Loucy (cell line): ENCODE measurements around the gene OXCT1.
"Not testable (repeated sequence)": the region's sequence is repeated elsewhere in the genome, so short reads cannot be mapped to it uniquely, and the experiment has no call there.

Experiments
- H2AFZ ChIP-seq: fragments of 200-600 bp; sonication (generic); 2 replicates; pipeline ENCODE4 v1.6.0; 2016; ENCODE audit warnings: antibody characterized with exemption, mild to moderate bottlenecking, low read length, moderate library complexity
- H3F3A ChIP-seq: fragments of 200-600 bp; 2 replicates; pipeline ENCODE4 v1.6.0; 2016; ENCODE audit warnings: antibody characterized with exemption, low read depth, mild to moderate bottlenecking
- H3K27me3 ChIP-seq: fragments of 200-600 bp; sonication (generic); 2 replicates; pipeline ENCODE4 v1.6.1; 2014; ENCODE audit warnings: low read length, mild to moderate bottlenecking; ENCODE audit not compliant: insufficient read depth, poor library complexity, severe bottlenecking
- H3K36me3 ChIP-seq: fragments of 200-600 bp; sonication (generic); 2 replicates; pipeline ENCODE4 v1.6.1; 2016; ENCODE audit warnings: low read length; ENCODE audit not compliant: insufficient read depth
- H3K4me1 ChIP-seq: fragments of 200-600 bp; sonication (generic); 2 replicates; pipeline ENCODE4 v1.5.1; 2014; ENCODE audit warnings: low read length, mild to moderate bottlenecking; ENCODE audit not compliant: insufficient read depth, poor library complexity, severe bottlenecking
- H3K4me2 ChIP-seq: fragments of 200-600 bp; sonication (generic); 2 replicates; pipeline ENCODE4 v1.6.0; 2014; ENCODE audit warnings: antibody characterized with exemption, low read length, low read depth, mild to moderate bottlenecking; ENCODE audit not compliant: poor library complexity, severe bottlenecking
- H3K4me3 ChIP-seq: fragments of 200-600 bp; sonication (generic); 2 replicates; pipeline ENCODE4 v1.5.1; 2014; ENCODE audit warnings: low read length, mild to moderate bottlenecking, mixed read lengths; ENCODE audit not compliant: poor library complexity, severe bottlenecking
- H3K79me2 ChIP-seq: fragments of 200-600 bp; sonication (generic); 2 replicates; pipeline ENCODE4 v1.6.1; 2014; ENCODE audit warnings: low read length; ENCODE audit not compliant: insufficient read depth
- H3K9ac ChIP-seq: fragments of 200-600 bp; sonication (generic); 2 replicates; pipeline ENCODE4 v1.6.0; 2014; ENCODE audit warnings: mild to moderate bottlenecking, low read depth, low read length, moderate library complexity; ENCODE audit not compliant: poor library complexity, severe bottlenecking
- H3K9me2 ChIP-seq: fragments of 200-600 bp; sonication (generic); replicated peaks from 2 replicates; pipeline ENCODE4 v1.6.1; 2016; ENCODE audit warnings: low read depth, low read length, mixed read lengths
- H3K9me3 ChIP-seq: fragments of 200-600 bp; sonication (generic); 2 replicates; pipeline ENCODE4 v1.6.1; 2014; ENCODE audit warnings: mild to moderate bottlenecking, antibody characterized with exemption, low read length, low read depth; ENCODE audit not compliant: insufficient read depth
- H4K20me1 ChIP-seq: fragments of 200-600 bp; sonication (generic); 2 replicates; pipeline ENCODE4 v1.6.0; 2014; ENCODE audit warnings: antibody characterized with exemption, low read length, mild to moderate bottlenecking; ENCODE audit not compliant: insufficient read depth, poor library complexity, severe bottlenecking
- EZH2phosphoT487 ChIP-seq: fragments of 200-600 bp; IDR thresholded peaks from 2 replicates; pipeline ENCODE4 v1.6.1; 2018; ENCODE audit warnings: antibody characterized with exemption, mild to moderate bottlenecking, moderate library complexity, borderline replicate concordance
- TF ChIP-seq, protein P1 (sequence below): fragments of 200-600 bp; sonication (generic); conservative IDR thresholded peaks from 2 replicates; pipeline ENCODE4 v1.5.1; 2014; ENCODE audit warnings: mild to moderate bottlenecking, antibody characterized with exemption, low read length

The OXCT1 gene

DNA sequence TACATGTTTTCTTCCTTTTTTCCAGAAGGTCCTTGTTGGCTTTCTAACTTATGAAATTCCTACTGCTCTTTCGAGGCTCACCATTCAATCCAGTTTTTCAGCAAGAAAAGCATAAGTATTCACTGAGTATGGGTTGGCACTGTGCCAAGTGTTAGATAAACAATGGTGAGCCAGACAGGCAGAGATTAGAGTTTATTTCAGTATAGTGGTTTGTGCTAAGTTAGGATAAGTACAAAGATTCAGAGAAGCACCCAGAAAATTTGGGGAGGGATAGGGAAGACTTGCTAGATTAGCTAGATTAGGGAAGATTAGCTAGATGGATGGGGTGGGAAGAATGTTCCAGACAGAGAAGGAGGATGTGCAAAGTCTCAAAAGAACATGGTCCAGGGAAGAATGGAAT lies 122.9 kb downstream of the OXCT1 start:
- TF ChIP-seq EZH2phosphoT487 = no peak
- TF ChIP-seq, protein P1, sequence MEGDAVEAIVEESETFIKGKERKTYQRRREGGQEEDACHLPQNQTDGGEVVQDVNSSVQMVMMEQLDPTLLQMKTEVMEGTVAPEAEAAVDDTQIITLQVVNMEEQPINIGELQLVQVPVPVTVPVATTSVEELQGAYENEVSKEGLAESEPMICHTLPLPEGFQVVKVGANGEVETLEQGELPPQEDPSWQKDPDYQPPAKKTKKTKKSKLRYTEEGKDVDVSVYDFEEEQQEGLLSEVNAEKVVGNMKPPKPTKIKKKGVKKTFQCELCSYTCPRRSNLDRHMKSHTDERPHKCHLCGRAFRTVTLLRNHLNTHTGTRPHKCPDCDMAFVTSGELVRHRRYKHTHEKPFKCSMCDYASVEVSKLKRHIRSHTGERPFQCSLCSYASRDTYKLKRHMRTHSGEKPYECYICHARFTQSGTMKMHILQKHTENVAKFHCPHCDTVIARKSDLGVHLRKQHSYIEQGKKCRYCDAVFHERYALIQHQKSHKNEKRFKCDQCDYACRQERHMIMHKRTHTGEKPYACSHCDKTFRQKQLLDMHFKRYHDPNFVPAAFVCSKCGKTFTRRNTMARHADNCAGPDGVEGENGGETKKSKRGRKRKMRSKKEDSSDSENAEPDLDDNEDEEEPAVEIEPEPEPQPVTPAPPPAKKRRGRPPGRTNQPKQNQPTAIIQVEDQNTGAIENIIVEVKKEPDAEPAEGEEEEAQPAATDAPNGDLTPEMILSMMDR = no peak
- H3K9me2 ChIP-seq = no peaks in the 10 kb centered on the region
- H3K27me3 ChIP-seq = no peaks in the 10 kb centered on the region
- H3F3A ChIP-seq = no peaks in the 10 kb centered on the region
- H3K4me3 ChIP-seq = no peak overlapping the region
- H3K36me3 ChIP-seq = peaks cover 32% of the 10 kb centered on the region
- no peak overlapping the region for H3K9ac ChIP-seq
- no peaks in the 10 kb centered on the region for H3K79me2 ChIP-seq
- H2AFZ ChIP-seq = no peak overlapping the region
- H3K4me1 ChIP-seq = no peaks in the 10 kb centered on the region
- H3K4me2 ChIP-seq = no peak overlapping the region
- H4K20me1 ChIP-seq = no peaks in the 10 kb centered on the region
- H3K9me3 ChIP-seq = no peaks in the 10 kb centered on the region

DNA sequence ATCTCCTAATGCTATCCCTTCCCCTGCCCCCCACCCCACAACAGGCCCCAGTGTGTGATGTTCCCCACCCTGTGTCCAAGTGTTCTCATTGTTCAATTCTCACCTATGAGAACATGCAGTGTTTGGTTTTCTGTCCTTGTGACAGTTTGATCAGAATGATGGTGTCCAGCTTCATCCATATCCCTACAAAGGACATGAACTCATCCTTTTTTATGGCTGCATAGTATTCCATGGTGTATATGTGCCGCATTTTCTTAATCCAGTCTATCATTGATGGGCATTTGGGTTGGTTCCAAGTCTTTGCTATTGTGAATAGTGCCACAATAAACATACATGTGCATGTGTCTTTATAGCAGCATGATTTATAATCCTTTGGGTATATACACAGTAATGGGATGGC lies 127.6 kb downstream of the OXCT1 start:
- not testable (repeated sequence) for H4K20me1 ChIP-seq, H3K27me3 ChIP-seq, H3K4me3 ChIP-seq, H3K79me2 ChIP-seq, H3F3A ChIP-seq, H3K4me2 ChIP-seq, H2AFZ ChIP-seq, H3K9me3 ChIP-seq, H3K4me1 ChIP-seq, H3K9ac ChIP-seq, H3K9me2 ChIP-seq
- peaks cover 35% of the 10 kb centered on the region for H3K36me3 ChIP-seq

DNA sequence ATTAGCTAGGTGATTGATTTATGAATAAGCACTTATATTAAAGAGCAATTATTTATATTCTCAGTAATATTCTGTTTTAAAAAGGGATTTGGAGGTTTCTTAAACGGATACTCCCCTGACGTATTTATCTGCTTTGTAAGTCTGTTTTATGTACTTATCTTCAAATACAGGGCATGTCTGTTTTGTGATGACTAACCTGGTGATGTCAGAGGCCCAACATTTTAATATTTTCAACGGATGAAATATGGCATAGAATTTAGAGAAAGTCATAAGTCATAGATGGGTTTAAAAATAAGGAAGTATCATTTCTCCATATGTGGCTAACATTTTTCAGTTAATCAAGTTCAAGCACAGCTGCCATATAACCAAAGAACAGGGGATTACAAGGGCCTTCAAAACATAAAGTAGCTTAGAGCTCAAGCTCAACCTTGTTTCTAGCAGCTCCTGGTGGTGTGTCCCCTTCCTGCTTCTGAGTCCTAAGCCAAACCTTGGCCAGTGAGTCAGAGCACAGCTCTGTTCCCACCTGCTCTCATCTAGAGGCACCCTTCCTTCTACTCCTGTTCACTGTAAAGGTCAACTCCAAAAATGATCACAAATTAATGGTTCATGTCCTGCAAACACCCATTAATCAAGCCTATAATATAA lies 131.4 kb downstream of the OXCT1 start:
- H3K9me2 ChIP-seq = no peaks in the 10 kb centered on the region
- no peak overlapping the region for H2AFZ ChIP-seq
- no peaks in the 10 kb centered on the region for H3K9me3 ChIP-seq
- no peaks in the 10 kb centered on the region for H3K4me1 ChIP-seq
- no peaks in the 10 kb centered on the region for H3K27me3 ChIP-seq
- peaks cover 30% of the 10 kb centered on the region for H3K36me3 ChIP-seq
- no peak overlapping the region for H3K9ac ChIP-seq
- TF ChIP-seq, protein P1 = no peak
- no peak for TF ChIP-seq EZH2phosphoT487
- no peaks in the 10 kb centered on the region for H3K79me2 ChIP-seq
- H3K4me2 ChIP-seq = no peak overlapping the region
- no peak overlapping the region for H3K4me3 ChIP-seq
- H4K20me1 ChIP-seq = no peaks in the 10 kb centered on the region
- H3F3A ChIP-seq = no peaks in the 10 kb centered on the region

DNA sequence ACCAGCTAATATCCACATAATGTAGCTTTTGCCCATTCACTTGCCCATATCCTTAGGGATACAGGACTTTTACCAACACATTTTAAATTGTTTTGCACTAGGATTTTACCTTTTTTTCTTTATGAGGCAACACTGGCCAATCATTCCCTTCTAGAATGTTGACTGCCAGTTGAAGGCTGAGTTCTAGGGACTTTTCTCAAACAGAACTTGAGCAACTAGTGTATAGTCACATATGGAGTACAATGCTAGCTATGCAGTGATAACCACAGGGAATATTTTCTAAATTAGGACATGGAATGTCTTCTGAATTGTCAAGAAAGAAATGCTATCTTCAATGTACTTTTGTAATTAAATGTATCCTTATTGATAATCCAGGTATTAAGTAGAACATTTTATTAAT lies 133.6 kb downstream of the OXCT1 start:
- H3K4me2 ChIP-seq = no peak overlapping the region
- no peak overlapping the region for H3K9ac ChIP-seq
- no peaks in the 10 kb centered on the region for H3K4me1 ChIP-seq
- peaks cover 30% of the 10 kb centered on the region for H3K36me3 ChIP-seq
- H3K9me3 ChIP-seq = no peaks in the 10 kb centered on the region
- H3K79me2 ChIP-seq = no peaks in the 10 kb centered on the region
- no peaks in the 10 kb centered on the region for H4K20me1 ChIP-seq
- no peak overlapping the region for H2AFZ ChIP-seq
- H3F3A ChIP-seq = no peaks in the 10 kb centered on the region
- no peak for TF ChIP-seq EZH2phosphoT487
- TF ChIP-seq, protein P1 = no peak
- no peaks in the 10 kb centered on the region for H3K27me3 ChIP-seq
- no peak overlapping the region for H3K4me3 ChIP-seq
- no peaks in the 10 kb centered on the region for H3K9me2 ChIP-seq
